ENCODE data around the gene L2HGDH. TPM values are rescaled to one million over a fixed set of nuclear protein-coding genes. Genes with fewer than 3 reads are reported as not detected.

L2HGDH gene
- total and polyA plus RNA-seq, 2 of the 4 experiments (the other 2 are of a cell fraction), result 3.1 to 3.8 TPM

- POLR2A ChIA-PET (ENCODE audit: unreplicated experiment), result no interaction called here
- intact Hi-C loops (cut with micrococcal nuclease), result no loop called here
Observed at GRCh38 chr14:50350975-50351374, 38.9 kb upstream of the L2HGDH start.

More at GRCh38 chr14:50350975-50351374, 38.9 kb upstream of the L2HGDH start:
- Histone ChIP-seq H3K4me1 (ENCODE audit: control insufficient read depth, insufficient read depth, low read length) (peaks cover 11% of the 10 kb centered on the region), H3K79me1 (ENCODE audit: low read depth in 1 of 2, low read length in 2 of 2) (peaks cover 0 to 11% of the 10 kb centered on the region in 2 experiments; a peak in 1 of 4 replicates), H2BK15ac (ENCODE audit: low read depth, low read length) (peak overlapping the region; percentile 19; the same call in 2 of the 3 replicates), H2AK9ac (replicated peaks; ENCODE audit: low read depth, low read length, poor library complexity) (peak overlapping the region; percentile 51), H2BK5ac (ENCODE audit: low read depth, low read length, poor library complexity, severe bottlenecking) (no peak overlapping the region), H3K14ac (replicated peaks; ENCODE audit: low read depth, low read length) (peak overlapping the region; percentile 42; the same call in 1 of the 2 replicates), H3K9me3 (ENCODE audit: control insufficient read depth, insufficient read depth, low read length) (no peaks in the 10 kb centered on the region), H2BK120ac (ENCODE audit: low read depth, low read length) (peak overlapping the region; percentile 67), H2AFZ (replicated peaks; ENCODE audit: low read length, poor library complexity) (peak overlapping the region; percentile 60), H3K4me2 (ENCODE audit: low read depth, low read length) (no peak overlapping the region), H3K9me1 (ENCODE audit: insufficient read depth, low read length) (peaks cover 4% of the 10 kb centered on the region), H3K18ac (ENCODE audit: low read depth, low read length) (peak overlapping the region; percentile 46), H3K9ac (ENCODE audit: low read depth, low read length) (no peak overlapping the region), H3K27me3 (ENCODE audit: control insufficient read depth, insufficient read depth, low read length) (no peaks in the 10 kb centered on the region), H3K36me3 (ENCODE audit: control insufficient read depth, insufficient read depth, low read length) (no peaks in the 10 kb centered on the region), H2BK20ac (ENCODE audit: low read depth, low read length) (peak overlapping the region; percentile 55), H3K23ac (ENCODE audit: low read depth, low read length) (no peak overlapping the region), H4K20me1 (ENCODE audit: insufficient read depth, low read length) (no peaks in the 10 kb centered on the region), H3K4ac (ENCODE audit: low read depth, low read length) (peak overlapping the region; percentile 41), H4K8ac (ENCODE audit: low read depth in 2 of 2, low read length in 2 of 2) (peak overlapping the region in 1 of 2 experiments; percentile 71; a peak in 1 of 4 replicates), H4K91ac (ENCODE audit: insufficient read depth, low read depth, low read length) (peak overlapping the region; percentile 82), H3K27ac (ENCODE audit: insufficient read depth, low read length) (no peak overlapping the region), H2AK5ac (ENCODE audit: low read depth, low read length) (peak overlapping the region; percentile 67; the same call in 1 of the 2 replicates), H3K56ac (ENCODE audit: extremely low read depth, insufficient read depth, low read length) (no peak overlapping the region; the same call in 1 of the 2 replicates), H3K4me3 (ENCODE audit: insufficient read depth, low read depth, low read length) (no peak overlapping the region), H4K5ac (ENCODE audit: low read depth, low read length) (peak overlapping the region; percentile 30; the same call in 1 of the 2 replicates)
- BruUV-seq (replicated peaks), result no TSS peak
- DNase-seq (peak; percentile 55), ATAC-seq (ENCODE audit: low read depth) (no peak; the same call in 1 of the 2 replicates)
- CTCF ChIA-PET, result no interaction called here
- dilution Hi-C loops (cut with HindIII; ENCODE audit: low sequenced_read_pairs, unreplicated experiment) (no loop called here), in situ Hi-C loops (cut with MboI; ENCODE audit: low sequenced_read_pairs) (no loop called here)
- TF ChIP-seq CEBPB (IDR thresholded peaks at IDR 0.05; ENCODE audit: low read depth, low read length), result no peak
- TF ChIP-seq ELK1 (IDR thresholded peaks at IDR 0.05; ENCODE audit: borderline replicate concordance, low read depth, low read length), result no peak
- TF ChIP-seq RCOR1 (IDR thresholded peaks at IDR 0.05; ENCODE audit: insufficient replicate concordance, low read length), result no peak
- no peak for TF ChIP-seq MXI1 (IDR thresholded peaks at IDR 0.05; ENCODE audit: borderline replicate concordance, low read depth, low read length)
- no peak for TF ChIP-seq RFX5 (IDR thresholded peaks at IDR 0.05; ENCODE audit: low read depth, low read length)
- TF ChIP-seq MAZ (IDR thresholded peaks at IDR 0.05; ENCODE audit: borderline replicate concordance, low read depth, low read length), result no peak
- no peak for TF ChIP-seq SMC3 (IDR thresholded peaks at IDR 0.05; ENCODE audit: low read depth, low read length)
- TF ChIP-seq NFE2L2 (IDR thresholded peaks at IDR 0.05; ENCODE audit: low read depth, low read length), result no peak
- no peak for TF ChIP-seq BHLHE40 (IDR thresholded peaks at IDR 0.05; ENCODE audit: low read depth, low read length)
- no peak for TF ChIP-seq POLR2A (IDR thresholded peaks at IDR 0.05; ENCODE audit: low read depth, low read length)
- TF ChIP-seq FOS (IDR thresholded peaks at IDR 0.05; ENCODE audit: low read depth, low read length), result no peak
- TF ChIP-seq RAD21 (IDR thresholded peaks at IDR 0.05; ENCODE audit: low read length), result no peak
- no peak for TF ChIP-seq CTCF (conservative IDR thresholded peaks at IDR 0.05; ENCODE audit: low read depth, low read length)
- TF ChIP-seq MAFK (IDR thresholded peaks at IDR 0.05; ENCODE audit: low read depth, low read length), result no peak
- TF ChIP-seq USF2 (IDR thresholded peaks at IDR 0.05; ENCODE audit: low read depth, low read length), result no peak
- TF ChIP-seq CHD1 (IDR thresholded peaks at IDR 0.05; ENCODE audit: low read depth, low read length), result no peak
- WGBS, 2 experiments (ENCODE audit: extremely low coverage in 2 of 2, insufficient read length in 1 of 2), result 80% methylated on average over 1 of the region's 2 CpGs; no CpG with 5 or more reads in 1 of the 2 experiments

All from IMR-90 (cell line).